NCI-H2107 treated with DMSO at 0.1 percent for 48 hours (cell line): ENCODE measurements around the gene MEFV.
"Not testable (repeated sequence)": the region's sequence is repeated elsewhere in the genome, so short reads cannot be mapped to it uniquely, and the experiment has no call there.

Experiments used
- DNase-seq: peaks from one replicate; lab custom pipeline; 2025; ENCODE audit not compliant: unreplicated experiment; lab: John Stamatoyannopoulos, UW

Gene MEFV

DNA sequence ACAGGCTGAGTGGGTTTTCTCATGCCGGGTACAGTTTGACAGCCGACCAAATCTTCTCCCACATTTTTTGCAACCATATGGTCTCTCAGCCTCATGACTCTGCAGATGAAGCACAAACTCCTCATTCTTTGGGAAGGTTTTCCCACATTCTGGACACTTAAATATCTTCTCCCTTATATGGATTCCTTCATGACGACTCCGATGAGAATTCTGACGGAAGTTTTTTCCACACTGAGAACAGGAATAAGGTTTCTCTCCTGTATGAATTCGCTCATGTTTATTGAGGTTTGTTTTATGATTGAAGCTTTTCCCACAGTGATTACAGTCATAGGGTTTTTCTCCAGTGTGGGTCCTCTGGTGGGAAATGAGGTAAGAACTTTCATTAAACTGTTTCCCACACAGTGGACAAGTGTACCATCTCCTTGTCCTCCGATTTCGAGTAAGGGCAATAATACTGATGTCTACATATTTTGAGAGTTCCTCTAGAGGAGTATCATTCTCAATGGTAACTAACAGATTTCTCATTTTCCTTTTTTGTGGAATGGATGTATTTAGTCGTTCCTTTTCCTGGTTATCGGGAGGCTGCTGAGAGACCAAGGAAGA lies 32.4 kb downstream of the MEFV start:
- DNase-seq: no peak

DNA sequence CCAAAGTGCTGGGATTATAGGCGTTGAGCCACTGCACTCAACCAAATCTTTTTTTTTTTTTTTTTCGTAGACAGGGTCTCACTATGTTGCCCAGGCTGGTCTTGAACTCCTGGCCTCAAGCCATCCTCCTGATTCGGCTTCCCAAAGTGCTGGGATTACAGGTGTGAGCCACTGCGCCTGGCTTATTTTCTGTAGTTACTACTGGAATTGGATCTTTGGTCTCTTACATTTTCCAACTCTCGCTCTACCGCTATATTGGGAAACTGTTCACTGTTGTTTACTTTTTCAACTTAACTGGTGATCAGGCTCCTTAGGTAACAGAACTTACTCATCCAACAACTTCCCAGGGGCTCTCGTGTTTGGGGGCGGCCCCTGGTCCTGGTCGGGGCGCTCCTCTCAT lies 35.6 kb downstream of the MEFV start:
- no peak for DNase-seq

DNA sequence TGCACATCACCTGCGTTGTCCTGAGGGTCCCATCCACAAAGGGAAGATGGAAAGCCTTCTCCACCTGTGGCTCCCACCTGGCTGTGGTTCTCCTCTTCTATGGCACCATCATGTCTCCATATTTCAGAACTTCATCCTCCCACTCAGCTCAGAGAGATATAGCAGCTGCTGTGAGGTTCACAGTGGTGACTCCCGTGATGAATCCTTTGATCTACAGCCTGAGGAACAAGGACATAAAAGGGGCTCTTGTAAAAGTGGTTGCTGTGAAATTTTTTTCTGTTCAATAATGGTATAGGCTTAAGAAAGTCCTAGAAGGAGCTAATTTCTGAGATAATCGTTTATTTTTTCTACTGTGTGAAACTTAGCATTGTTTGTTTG lies 40.2 kb downstream of the MEFV start:
- DNase-seq: no peak

DNA sequence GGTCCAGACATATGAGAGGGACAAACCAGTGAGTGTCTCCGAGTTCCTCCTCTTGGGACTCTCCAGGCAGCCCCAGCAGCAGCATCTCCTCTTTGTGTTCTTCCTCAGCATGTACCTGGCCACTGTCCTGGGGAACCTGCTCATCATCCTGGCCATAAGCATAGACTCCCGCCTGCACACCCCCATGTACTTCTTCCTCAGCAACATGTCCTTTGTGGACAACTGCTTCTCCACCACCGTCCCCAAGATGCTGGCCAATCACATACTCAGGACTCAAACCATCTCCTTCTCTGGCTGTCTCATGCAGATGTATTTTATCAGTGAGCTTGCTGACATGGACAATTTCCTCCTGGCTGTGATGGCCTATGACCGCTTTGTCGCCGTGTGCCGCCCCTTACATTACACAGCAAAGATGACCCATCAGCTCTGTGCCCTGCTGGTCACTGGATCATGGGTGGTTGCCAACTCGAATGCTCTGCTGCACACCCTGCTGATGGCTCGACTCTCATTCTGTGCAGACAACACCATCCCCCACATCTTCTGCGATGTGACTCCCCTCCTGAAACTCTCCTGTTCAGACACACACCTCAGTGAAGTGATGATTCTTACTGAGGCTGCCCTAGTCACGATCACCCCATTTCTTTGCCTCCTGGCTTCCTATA lies 40.7 kb downstream of the MEFV start:
- no peak for DNase-seq

DNA sequence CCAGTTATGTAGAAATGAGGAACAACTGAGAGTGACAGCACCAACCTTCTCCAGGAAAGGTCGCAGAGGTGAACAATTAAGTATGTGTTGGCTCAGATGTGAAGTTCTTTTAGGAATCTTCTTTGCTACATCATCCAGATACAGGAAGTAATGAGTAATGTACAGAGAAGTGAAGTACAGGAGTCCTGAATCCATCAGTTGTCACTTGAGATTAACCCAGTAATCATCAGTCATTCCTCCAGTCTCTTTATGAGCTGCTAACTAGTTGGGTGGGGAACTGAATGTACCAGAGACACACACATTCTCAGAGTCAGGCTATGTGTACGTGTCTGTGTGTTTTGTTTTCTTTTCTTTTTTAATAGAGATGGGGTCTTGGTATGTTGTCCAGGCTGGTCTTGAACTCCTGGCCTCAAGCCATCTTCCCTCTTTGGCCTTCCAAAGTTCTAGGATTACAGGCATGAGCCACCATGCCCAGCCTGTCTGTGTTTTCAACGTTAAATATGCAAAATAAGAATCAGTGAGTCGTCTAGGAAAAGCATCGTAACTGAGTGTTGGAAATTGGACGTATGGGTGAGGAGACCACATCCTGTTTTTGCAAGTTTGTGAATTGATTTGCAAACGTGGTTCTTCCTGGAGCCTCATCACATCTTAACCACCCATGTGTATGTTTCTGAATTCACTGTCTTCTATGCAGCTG lies 41.4 kb downstream of the MEFV start:
- DNase-seq: no peak

DNA sequence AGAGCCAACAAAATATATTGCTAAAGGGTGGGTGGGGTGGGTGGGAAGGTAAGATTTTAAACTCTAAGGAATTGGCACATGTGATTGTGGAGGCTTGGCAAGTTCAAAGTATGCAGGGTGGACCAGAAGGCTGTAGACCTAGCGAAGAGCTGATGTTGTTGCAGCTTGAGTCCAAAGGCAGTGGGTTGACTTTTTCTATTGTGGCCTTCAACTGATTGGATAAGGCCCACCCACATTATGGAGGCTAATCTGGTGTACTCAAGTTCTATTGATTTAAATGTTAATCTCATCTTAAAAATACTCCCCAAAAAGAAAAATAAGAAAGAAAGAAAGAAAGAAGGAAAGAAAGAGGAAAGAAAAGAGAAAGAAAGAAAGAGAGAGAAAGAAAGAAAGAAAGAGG lies 43.9 kb downstream of the MEFV start:
- DNase-seq: no peak

DNA sequence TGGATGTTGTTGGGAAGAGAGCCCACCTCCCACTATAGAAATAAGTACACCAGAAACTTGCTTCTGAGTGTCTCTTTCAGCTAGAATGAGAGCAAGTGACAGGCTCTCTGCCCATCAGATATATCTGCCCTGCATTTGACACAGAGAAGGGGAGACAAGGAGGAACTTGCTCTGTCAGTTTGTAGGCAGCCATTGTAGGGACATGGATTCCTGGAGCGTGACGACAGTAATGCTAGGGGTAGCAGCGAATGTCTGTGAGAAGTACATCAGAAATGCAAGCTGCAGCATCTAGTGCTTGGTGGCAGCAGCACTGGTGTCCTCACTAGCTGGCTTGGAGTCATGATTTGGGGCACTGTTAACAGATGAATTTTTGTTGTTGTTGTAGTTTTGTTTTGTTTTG lies 44.4 kb downstream of the MEFV start:
- DNase-seq: no peak

DNA sequence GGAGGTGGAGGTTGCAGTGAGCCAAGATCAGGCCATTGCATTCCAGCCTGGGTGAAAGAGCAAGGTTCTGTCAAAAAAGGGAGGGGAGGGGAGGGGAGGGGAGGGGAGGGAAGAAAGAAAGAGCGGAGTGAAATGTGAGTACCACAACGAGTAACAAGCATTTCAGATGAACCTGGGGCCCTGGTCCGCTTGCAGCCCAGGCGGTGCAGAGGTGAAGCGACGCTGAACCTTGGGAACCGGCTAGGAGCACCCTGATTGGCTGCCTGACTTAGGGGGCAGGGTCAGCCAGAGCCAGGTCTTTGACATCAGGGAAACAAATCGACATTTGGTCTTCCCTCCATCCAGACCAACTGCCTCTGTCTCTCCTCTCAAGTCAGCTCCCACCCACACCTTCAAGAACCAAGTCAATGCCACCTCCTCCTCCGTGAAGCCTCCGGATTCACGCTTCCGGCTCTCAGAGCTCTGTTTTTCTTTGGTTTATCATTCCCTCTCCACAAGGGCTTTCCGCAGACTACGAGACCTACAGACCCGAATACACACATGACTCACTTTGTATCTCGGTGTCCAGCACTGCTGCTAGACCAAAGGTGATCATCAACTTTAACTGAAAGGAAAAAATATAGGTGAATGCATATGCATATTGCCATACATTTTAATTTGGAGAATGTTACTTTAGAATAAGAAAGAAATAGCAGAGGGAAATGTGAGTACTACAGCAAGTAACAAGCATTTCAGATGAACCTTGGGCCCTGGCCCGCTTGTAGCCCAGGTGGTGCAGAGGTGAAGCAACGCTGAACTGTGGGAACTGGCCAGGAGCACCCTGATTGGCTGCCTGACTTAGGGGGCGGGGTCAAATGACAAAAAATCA lies 49.1 kb downstream of the MEFV start:
- DNase-seq: no peak

DNA sequence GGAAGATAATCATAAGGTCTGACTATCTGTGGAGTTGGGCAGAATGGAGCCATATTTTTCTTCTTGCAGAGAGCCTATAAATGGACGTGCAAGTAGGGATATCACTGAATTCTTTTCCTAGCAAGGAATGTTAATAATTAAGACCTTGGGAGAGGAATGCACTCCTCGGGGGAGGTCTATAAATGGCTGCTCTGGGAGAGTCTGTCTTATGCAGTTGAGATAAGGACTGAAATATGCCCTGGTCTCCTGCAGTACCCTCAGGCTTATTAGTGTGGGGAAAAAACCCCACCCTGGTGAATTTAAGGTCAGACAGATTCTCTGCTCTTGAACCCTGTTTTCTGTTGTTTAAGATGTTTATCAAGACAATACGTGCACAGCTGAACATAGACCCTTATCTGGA lies 50.5 kb downstream of the MEFV start:
- DNase-seq: not testable (repeated sequence)

DNA sequence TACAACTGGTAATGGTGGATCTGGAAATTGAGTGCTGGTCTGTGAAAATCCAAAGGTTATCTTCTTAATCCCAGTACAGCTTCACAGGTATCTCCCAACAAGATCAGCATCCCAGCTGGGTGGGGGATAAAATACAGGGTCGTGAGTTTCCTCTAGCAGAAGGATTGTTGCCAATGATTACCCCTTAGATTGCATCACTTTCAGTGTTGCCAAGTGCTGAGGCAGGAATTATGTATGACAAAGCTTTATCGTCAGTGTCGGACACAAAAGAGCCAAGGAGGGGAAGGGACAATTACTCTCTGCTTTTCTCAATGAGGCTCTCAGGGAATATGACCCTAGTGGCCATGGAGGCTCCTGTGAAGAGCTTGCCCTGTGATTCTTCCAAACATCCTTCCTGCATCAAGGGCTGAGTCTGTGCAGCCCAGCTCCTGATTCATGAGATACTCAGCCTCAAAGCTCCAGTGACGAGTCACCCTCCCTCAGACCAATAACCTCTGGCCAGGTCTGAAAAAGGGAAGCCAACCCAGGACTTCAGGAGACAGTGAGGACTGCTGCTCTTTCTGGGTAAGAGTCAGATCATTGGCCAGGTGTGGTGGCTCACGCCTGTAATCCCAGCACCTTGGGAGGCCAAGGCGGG lies 53.4 kb downstream of the MEFV start:
- DNase-seq: no peak

DNA sequence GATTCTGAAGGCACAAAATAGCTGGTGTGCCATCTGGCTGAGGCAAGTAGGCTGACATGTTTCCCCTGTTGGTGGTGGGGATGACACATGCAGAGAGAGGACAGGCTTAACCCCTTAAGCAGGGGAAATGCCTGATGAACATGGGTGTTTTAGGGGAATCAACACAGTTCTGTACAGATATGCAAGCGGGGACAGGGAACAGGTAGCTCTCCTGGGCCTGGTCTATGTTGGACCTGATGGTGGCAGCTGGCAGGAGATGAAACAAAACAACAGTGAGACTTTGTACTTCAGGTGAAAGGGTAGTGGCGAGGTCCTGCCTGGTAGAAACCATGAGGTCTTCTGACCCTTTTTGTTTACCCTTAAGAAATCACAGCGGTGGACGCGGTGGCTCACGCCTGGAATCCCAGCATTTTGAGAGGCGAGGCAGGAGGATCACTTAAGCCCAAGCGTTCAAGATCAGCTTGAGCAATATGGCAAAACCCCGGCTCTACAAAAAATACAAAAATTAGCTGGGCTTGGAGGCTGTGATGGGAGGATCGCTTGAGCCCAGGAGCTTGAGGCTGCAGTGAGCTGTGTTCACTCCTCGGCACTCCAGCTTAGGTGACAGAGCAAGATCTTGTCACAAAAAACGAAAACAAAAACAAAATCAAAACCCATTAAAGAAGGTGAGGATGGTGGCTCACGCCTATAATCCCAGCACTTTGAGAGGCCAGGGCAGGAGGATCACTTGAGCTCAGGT lies 57.9 kb downstream of the MEFV start:
- DNase-seq: no peak

DNA sequence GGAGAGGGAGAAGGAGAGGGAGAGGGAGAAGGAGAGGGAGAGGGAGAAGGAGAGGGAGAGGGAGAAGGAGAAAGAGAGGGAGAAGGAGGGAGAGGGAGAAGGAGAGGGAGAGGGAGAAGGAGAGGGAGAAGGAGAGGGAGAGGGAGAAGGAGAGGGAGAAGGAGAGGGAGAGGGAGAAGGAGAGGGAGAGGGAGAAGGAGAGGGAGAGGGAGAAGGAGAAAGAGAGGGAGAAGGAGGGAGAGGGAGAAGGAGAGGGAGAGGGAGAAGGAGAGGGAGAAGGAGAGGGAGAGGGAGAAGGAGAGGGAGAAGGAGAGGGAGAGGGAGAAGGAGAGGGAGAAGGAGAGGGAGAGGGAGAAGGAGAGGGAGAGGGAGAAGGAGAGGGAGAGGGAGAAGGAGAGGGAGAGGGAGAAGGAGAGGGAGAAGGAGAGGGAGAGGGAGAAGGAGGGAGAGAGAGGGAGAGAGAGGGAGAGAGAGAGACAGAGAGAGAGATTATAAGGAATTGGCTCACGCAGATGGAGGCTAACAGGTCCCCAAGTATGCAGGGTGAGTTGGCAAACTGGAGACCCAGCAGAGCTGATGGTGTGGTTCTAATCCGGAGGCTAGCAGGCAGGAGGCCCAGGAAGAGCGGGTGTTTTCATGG lies 58.6 kb downstream of the MEFV start:
- DNase-seq: not testable (repeated sequence)

DNA sequence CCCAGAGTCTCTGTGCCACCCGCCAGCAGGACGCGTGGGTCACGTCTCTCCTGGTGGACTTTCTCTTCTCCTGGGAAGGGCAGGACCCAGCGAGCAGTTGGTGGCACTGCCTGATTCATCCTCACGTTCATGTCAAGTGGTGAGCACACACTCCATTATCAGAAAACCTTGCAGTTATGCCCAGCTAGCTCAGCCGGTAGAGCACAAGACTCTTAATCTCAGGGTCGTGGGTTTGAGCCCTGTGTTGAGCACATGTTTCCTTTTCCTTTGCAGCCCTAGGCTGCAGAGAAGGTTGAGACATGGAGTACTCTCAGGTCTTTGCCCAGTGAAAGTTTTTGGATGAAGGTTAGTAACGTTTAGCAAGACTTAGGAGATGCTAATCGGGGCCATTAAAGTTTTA lies 60.5 kb downstream of the MEFV start:
- DNase-seq: no peak

DNA sequence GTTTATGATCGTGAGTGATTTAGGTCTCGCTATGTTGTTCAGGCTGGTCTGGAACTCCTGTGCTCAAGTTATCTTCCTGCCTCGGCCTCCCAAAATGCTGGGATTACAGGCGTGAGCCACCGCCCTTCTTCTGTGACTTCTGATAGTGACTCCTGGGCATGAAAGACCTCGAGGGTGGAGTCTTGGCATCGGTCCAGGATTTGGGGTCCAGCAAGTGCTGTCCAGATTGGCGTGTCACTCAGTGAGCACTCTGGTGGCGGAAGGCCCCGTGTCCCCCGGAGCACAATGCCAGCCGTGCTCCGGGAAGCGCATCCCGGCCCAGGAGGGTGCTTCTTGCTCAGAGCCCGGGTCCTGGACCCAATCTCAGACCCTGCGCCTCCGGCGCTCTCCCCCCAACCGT lies 61.6 kb downstream of the MEFV start:
- no peak for DNase-seq

DNA sequence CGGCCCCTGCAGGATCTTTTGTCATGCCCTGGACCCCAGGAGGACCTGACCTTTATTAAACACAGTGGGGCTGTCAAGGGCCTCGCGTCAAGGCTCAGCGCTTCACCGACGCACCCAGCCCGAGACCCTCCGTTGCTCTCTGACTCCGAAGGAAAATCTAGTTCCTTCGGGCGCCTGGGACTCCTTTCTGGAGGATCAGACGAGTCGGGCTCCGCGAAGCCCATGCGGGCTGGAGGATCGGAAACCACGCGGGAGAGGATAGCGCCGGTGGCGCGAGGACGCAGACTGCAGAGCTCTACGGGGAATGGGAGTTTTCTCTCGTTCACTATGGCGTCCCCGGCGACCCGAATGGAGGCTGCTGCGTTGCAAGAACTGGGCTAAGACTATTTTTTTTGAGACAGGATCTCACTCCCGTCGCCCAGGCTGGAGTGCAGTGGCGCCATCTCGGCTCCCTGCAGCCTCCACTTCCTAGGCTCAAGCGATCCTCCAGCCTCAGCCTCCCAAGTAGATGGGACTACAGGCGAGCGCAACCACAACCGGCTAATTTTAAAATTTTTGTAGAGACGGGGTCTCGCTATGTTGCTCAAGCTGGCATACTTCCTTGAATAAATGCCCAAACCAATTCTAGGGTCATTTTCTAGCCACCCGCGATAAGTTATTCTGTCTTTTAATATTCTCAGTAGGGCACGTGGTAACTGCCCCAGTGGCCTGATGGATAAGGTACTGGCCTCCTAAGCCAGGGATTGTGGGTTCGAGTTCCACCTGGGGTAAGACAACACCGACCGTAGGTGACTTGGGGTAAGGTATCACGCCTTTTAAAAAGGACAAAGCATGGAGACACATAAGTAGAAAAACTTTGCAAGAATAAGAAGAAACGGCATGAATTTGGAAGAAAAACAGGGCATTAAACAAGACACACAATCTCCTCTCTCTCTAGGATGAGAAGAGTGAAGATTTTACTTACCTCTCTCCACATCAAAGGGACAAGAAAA lies 62.9 kb downstream of the MEFV start:
- no peak for DNase-seq

DNA sequence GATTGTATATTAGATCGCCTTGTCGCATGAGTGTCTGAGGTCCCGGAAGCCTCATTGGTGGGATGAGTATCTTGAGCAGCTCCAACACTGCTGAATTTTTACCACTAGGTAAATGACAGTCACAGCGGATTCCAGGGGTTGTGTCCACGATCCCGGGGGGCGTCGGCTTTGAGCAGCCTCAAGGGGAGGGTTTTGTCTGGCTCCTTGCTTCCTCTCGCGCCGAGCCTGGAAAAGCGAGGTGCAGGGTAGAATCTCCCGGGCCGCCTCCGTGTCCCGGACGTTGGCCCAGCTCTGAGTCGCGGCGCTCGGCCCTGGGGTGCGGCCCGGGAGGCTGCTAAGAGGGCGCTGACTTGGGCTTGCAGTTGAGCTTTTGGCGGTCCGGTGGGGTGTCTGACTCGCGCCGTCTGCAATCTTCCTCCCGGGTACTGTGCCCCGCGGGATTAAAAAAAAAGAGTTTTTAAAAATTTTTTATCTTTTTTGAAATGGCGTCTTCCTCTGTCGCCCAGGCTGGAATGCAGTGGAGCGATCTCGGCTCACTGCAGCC lies 63.9 kb downstream of the MEFV start:
- DNase-seq: no peak
